HG02798 (cell line): ENCODE results near the gene TRPV5.

ENCODE experiments used
- ATAC-seq: cut with Tn5 transposase; IDR thresholded peaks from one replicate; pipeline ENCODE4 v1.9.1; 2021; ENCODE audit warnings: mild to moderate bottlenecking; ENCODE audit not compliant: unreplicated experiment, poor library complexity

Gene TRPV5

GRCh38 chr7:142890874-142891485, 42.6 kb downstream of the TRPV5 start:
- ATAC-seq = no peak

- ATAC-seq = no peak
Observed at GRCh38 chr7:142889816-142890215, 43.7 kb downstream of the TRPV5 start.

GRCh38 chr7:142887282-142888015, 46.1 kb downstream of the TRPV5 start:
- ATAC-seq = no peak

GRCh38 chr7:142886866-142887265, 46.7 kb downstream of the TRPV5 start:
- no peak for ATAC-seq

GRCh38 chr7:142885311-142886230, 48.0 kb downstream of the TRPV5 start, which contains the start of gene TRPV6:
TRPV6 (minus strand) TSS chr7:142885745.
- ATAC-seq = no peak

- ATAC-seq = no peak
Observed at GRCh38 chr7:142884286-142884640, 49.3 kb downstream of the TRPV5 start.

- ATAC-seq = no peak
Observed at GRCh38 chr7:142883571-142884285, 49.8 kb downstream of the TRPV5 start.

- ATAC-seq = no peak
Observed at GRCh38 chr7:142883145-142883544, 50.4 kb downstream of the TRPV5 start.

GRCh38 chr7:142882338-142882678, 51.2 kb downstream of the TRPV5 start:
- no peak for ATAC-seq

- ATAC-seq = no peak
Observed at GRCh38 chr7:142881586-142882337, 51.8 kb downstream of the TRPV5 start.

GRCh38 chr7:142880876-142881505, 52.6 kb downstream of the TRPV5 start:
- ATAC-seq = peak; percentile 71

- ATAC-seq = no peak
Observed at GRCh38 chr7:142879060-142879459, 54.5 kb downstream of the TRPV5 start.

- no peak for ATAC-seq
Observed at GRCh38 chr7:142878315-142878714, 55.2 kb downstream of the TRPV5 start.

GRCh38 chr7:142876991-142877910, 56.3 kb downstream of the TRPV5 start:
- no peak for ATAC-seq

- no peak for ATAC-seq
Observed at GRCh38 chr7:142876236-142876960, 57.1 kb downstream of the TRPV5 start.

- no peak for ATAC-seq
Observed at GRCh38 chr7:142875456-142875855, 58.1 kb downstream of the TRPV5 start.

GRCh38 chr7:142874837-142875236, 58.7 kb downstream of the TRPV5 start:
- no peak for ATAC-seq

GRCh38 chr7:142874409-142874808, 59.1 kb downstream of the TRPV5 start:
- ATAC-seq = no peak
